Small intestine (tissue), 7 donors: ENCODE measurements around the gene INPP5D. TPM values are rescaled to one million over a fixed set of nuclear protein-coding genes. Genes with fewer than 3 reads are reported as not detected.

Source experiments
- DNase-seq, 2 donors: peaks; one replicate each; pipeline versions ENCODE4 v3.0.0 to v3.0.0-alpha.2; 2013
- FAIRE-seq: peaks from 2 replicates; lab custom pipeline; 2012; peaks lifted over from hg19 to GRCh38; lab: Jason Lieb, UNC
- H3K27ac ChIP-seq, 3 donors: one replicate each; pipeline ENCODE4 v1.5.1; 2013; ENCODE audit warnings: low read length in 2 of 3, mild to moderate bottlenecking in 2 of 3, control low read depth in 1 of 3, inconsistent platforms in 1 of 3, low read depth in 1 of 3, moderate library complexity in 1 of 3
- H3K27me3 ChIP-seq, 3 donors: one replicate each; pipeline ENCODE4 v1.6.1; 2013; ENCODE audit warnings: low read length in 3 of 3, inconsistent platforms in 1 of 3; ENCODE audit not compliant: control insufficient read depth in 3 of 3, insufficient read depth in 3 of 3
- H3K36me3 ChIP-seq, 3 donors: one replicate each; pipeline ENCODE4 v1.6.1; 2013; ENCODE audit warnings: low read length in 3 of 3, inconsistent platforms in 1 of 3, low read depth in 1 of 3, mild to moderate bottlenecking in 1 of 3, moderate library complexity in 1 of 3; ENCODE audit not compliant: control insufficient read depth in 3 of 3, insufficient read depth in 2 of 3
- H3K4me1 ChIP-seq, 3 donors: one replicate each; pipeline ENCODE4 v1.6.1; 2013; ENCODE audit warnings: low read length in 2 of 3, inconsistent platforms in 1 of 3, low read depth in 1 of 3, mild to moderate bottlenecking in 1 of 3, moderate library complexity in 1 of 3; ENCODE audit not compliant: control insufficient read depth in 3 of 3, insufficient read depth in 2 of 3
- H3K4me3 ChIP-seq, 3 donors: one replicate each; pipeline ENCODE4 v1.5.1; 2013; ENCODE audit warnings: low read length in 3 of 3, control low read depth in 1 of 3, inconsistent platforms in 1 of 3, low read depth in 1 of 3, mild to moderate bottlenecking in 1 of 3, moderate library complexity in 1 of 3
- H3K9me3 ChIP-seq, 2 donors: one replicate each; pipeline ENCODE4 v1.6.1; 2013; ENCODE audit warnings: low read depth in 1 of 2, low read length in 1 of 2; ENCODE audit not compliant: control insufficient read depth in 2 of 2, insufficient read depth in 1 of 2
- WGBS, 3 donors: extraction: QIAGEN DNeasy Blood & Tissue Kit; methylation state at CpG; one replicate each; pipeline ENCODE4 v1.1.7; 2013; 5-methylcytosine and 5-hydroxymethylcytosine counted together
- polyA plus RNA-seq, 4 donors: library from polyadenylated mRNA; stranded (reverse) in 3 of 4; unstranded in 1 of 4; fragments of 200-250 nt in 3 of 4; fragments of 120-200 nt in 1 of 4; gene quantifications; one replicate each; pipeline versions ENCODE4 v1.2.1 to v1.2.3, GENCODE V29; 2013
- donor health status: healthy with polysubstance abuse.
- donor health status: control.
- donor health status: control.
- donor health status: Bipolar disorder and iron deficiency.
- donor health status: healthy.

Gene INPP5D
- polyA plus RNA-seq, 4 donors, result 4.7 to 10.4 (median 6.9) TPM

GRCh38 chr2:233079953-233080835 is 20.1 kb downstream of the INPP5D start:
- FAIRE-seq, result no peak
- 73 to 85% (median 75%) methylated on average over 20 of the region's 20 CpGs for WGBS, 3 donors
- H3K36me3 ChIP-seq, result peaks cover 0 to 2% (median 0%) of the 10 kb centered on the region in 3 donors
- H3K27me3 ChIP-seq, result no peaks in the 10 kb centered on the region
- H3K9me3 ChIP-seq, result no peaks in the 10 kb centered on the region
- peak overlapping the region in 2 of 3 donors; percentile 43 to 93 for H3K27ac ChIP-seq
- no peak overlapping the region for H3K4me3 ChIP-seq
- DNase-seq, result no peak
- peaks cover 0 to 2% (median 0%) of the 10 kb centered on the region in 3 donors for H3K4me1 ChIP-seq

GRCh38 chr2:233080836-233081229 is 20.7 kb downstream of the INPP5D start:
- H3K27ac ChIP-seq, result peak overlapping the region in 2 of 3 donors; percentile 43 to 93
- 85 to 88% (median 88%) methylated on average over 11 of the region's 11 CpGs for WGBS, 3 donors
- H3K4me3 ChIP-seq, result no peak overlapping the region

GRCh38 chr2:233081232-233081730 is 21.1 kb downstream of the INPP5D start:
- 64 to 81% (median 68%) methylated on average over 9 of the region's 9 CpGs for WGBS, 3 donors
- no peak overlapping the region for H3K4me3 ChIP-seq
- H3K4me1 ChIP-seq, result peaks cover 0 to under 1% (median 0%) of the 10 kb centered on the region in 3 donors
- H3K9me3 ChIP-seq, result no peaks in the 10 kb centered on the region
- H3K36me3 ChIP-seq, result peaks cover 0 to 2% (median 0%) of the 10 kb centered on the region in 3 donors
- H3K27me3 ChIP-seq, result no peaks in the 10 kb centered on the region
- H3K27ac ChIP-seq, result peak overlapping the region in 2 of 3 donors; percentile 43 to 93
- no peak for DNase-seq
- FAIRE-seq, result no peak

More at GRCh38 chr2:233080836-233081229, 20.7 kb downstream of the INPP5D start:
- peaks cover 0 to 2% (median 0%) of the 10 kb centered on the region in 3 donors for H3K36me3 ChIP-seq
- no peaks in the 10 kb centered on the region for H3K4me1 ChIP-seq
- no peaks in the 10 kb centered on the region for H3K27me3 ChIP-seq
- FAIRE-seq, result no peak
- DNase-seq, result no peak
- no peaks in the 10 kb centered on the region for H3K9me3 ChIP-seq

DNA sequence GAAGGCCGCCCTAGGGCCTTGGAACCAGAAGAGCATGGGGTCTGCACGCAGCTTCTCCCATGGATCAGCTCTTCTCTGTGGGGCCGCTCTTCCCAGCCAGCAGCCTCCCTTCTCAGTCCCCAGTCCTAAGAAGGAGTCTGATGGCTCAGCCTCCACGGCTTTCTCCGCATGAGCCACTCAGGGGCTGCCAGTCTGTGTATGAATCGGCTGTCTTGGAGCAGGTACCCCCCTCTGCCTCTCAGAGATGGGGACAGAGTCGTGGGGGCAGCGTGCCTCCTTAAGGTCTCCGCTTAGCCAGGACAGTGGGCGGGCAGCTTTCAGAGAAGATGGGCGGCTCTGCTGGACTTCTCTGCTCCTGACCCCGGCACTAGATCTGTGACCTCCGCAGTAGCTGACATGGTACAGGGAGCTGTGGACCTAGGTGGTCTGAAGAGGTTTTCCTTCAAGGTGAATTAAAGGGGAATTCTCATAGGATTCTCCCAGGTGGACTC is 21.6 kb downstream of the INPP5D start:
- WGBS, 3 donors, result 83 to 91% (median 84%) methylated on average over 12 to 13 of the region's 13 CpGs
- no peak for DNase-seq
- FAIRE-seq, result no peak
- peaks cover 0 to 5% (median 0%) of the 10 kb centered on the region in 3 donors for H3K4me1 ChIP-seq
- H3K27me3 ChIP-seq, result no peaks in the 10 kb centered on the region
- no peak overlapping the region for H3K4me3 ChIP-seq
- H3K27ac ChIP-seq, result peak overlapping the region in 2 of 3 donors; percentile 12 to 93
- no peaks in the 10 kb centered on the region for H3K9me3 ChIP-seq
- H3K36me3 ChIP-seq, result peaks cover 0 to 2% (median 0%) of the 10 kb centered on the region in 3 donors

- Histone ChIP-seq H3K9me3 (no peaks in the 10 kb centered on the region), H3K36me3 (peaks cover 0 to 2% (median 0%) of the 10 kb centered on the region in 3 donors), H3K27ac (peak overlapping the region in 2 of 3 donors; percentile 34 to 93), H3K4me3 (no peak overlapping the region), H3K27me3 (no peaks in the 10 kb centered on the region), H3K4me1 (peaks cover 0 to 6% (median 0%) of the 10 kb centered on the region in 3 donors)
- FAIRE-seq (no peak), DNase-seq (no peak)
- 66 to 75% (median 67%) methylated on average over 11 of the region's 11 CpGs for WGBS, 3 donors
Measured at GRCh38 chr2:233082222-233082930, 22.2 kb downstream of the INPP5D start.

- Histone ChIP-seq H3K27me3 (no peaks in the 10 kb centered on the region), H3K9me3 (no peaks in the 10 kb centered on the region), H3K4me1 (peaks cover 0 to 6% (median 0%) of the 10 kb centered on the region in 3 donors), H3K4me3 (no peak overlapping the region), H3K36me3 (peaks cover 0 to 2% (median 0%) of the 10 kb centered on the region in 3 donors), H3K27ac (peak overlapping the region; percentile 14 to 93 (median 42))
- WGBS, 3 donors, result 60 to 80% (median 67%) methylated on average over 9 of the region's 9 CpGs
- FAIRE-seq (no peak), DNase-seq (no peak)
Measured at GRCh38 chr2:233082931-233083755, 23.0 kb downstream of the INPP5D start.

GRCh38 chr2:233083782-233084181 is 23.6 kb downstream of the INPP5D start:
- no peaks in the 10 kb centered on the region for H3K9me3 ChIP-seq
- peak overlapping the region; percentile 14 to 93 (median 42) for H3K27ac ChIP-seq
- H3K27me3 ChIP-seq, result no peaks in the 10 kb centered on the region
- no peak for DNase-seq
- no peak for FAIRE-seq
- peaks cover 0 to 6% (median 0%) of the 10 kb centered on the region in 3 donors for H3K4me1 ChIP-seq
- H3K4me3 ChIP-seq, result no peak overlapping the region
- peaks cover 0 to 2% (median 0%) of the 10 kb centered on the region in 3 donors for H3K36me3 ChIP-seq
- WGBS, 3 donors, result 78 to 91% (median 84%) methylated on average over 8 of the region's 8 CpGs
